Measurements from ENCODE around the gene RGS9.
"Not testable (repeated sequence)": the region's sequence is repeated elsewhere in the genome, so short reads cannot be mapped to it uniquely, and the experiment has no call there.

The RGS9 gene

DNA sequence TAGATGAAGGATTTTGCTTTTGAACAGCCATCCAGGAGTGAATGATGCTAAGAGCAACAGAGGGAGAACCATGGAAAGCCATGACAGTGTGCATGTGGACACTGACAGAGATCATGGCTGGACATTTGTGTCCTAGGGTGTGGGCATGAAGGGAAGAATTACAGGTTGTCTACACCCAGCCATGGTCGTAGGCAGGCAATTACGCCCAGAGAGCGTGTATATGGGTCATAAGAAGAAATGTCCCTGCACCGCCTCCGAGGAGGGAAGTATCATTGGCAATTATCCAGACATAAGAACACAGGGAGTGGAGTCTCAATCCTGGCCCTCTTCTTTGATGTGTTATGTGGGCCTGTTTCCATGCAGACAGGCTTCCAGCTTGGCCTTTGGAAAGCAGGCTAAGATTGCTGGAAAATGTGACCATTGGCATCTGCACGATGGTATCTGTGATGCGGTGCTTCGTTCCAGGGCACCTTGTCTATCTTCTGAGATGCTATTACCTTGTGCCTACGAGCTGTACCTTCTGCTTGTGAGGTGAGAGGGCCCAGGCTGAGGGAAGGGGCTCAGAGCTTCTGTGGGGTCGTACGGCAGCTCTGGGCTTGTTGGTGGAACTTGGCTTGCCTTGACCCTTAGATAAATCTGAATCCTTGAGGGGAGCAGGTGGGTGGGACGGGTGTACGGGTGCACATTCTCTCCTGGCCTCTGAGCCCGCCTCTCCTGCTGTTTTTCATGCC, 19.8 kb downstream of the RGS9 start:
- DNase-seq (ENCODE audit: low spot score), result no peak

- DNase-seq (ENCODE audit: low spot score), result no peak
Observed at GRCh38 chr17:65158041-65158440, 20.9 kb downstream of the RGS9 start.

DNA sequence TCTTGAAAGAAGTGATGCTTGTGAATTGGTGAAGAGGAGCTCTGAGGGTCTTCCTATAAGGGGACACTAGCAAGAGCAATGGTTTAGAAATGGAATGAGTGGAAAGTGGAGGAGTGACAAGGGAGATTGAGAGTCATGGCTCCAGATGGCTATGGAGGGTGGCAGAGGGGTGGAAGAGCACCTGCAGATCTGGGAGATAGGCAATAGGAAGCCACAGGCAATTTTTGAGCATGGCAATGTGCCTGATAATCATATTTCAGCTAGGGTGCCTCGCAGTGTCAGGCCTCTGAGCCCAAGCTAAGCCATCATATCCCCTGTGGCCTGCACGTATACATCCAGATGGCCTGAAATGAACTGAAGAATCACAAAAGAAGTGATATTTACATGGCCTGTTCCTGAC, 21.5 kb downstream of the RGS9 start:
- DNase-seq (ENCODE audit: low spot score), result no peak

- no peak for DNase-seq (ENCODE audit: low spot score)
Observed at GRCh38 chr17:65160516-65160915, 23.3 kb downstream of the RGS9 start.

- peak; percentile 54 for DNase-seq (ENCODE audit: low spot score)
Observed at GRCh38 chr17:65163990-65164495, 26.9 kb downstream of the RGS9 start.

DNA sequence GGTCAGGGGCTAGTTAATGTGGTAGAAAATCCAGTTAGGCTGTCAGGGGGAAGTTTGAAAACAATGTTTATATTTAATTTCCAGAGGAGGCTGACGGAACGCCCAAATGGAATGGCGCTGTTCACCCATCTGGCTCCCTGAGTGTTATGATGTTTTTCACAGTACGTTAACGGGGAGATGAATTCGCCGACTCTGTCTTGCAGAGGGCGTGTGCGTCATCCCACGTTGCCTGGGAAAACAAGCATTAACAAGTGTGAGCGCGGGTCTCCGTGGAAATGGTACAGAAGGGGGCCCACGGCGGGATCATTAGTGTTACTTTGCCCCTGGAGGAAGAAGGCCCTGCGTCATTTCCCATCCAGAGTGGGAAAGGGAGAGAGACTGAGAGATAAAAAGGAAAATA, 29.6 kb downstream of the RGS9 start:
- no peak for DNase-seq (ENCODE audit: low spot score)

GRCh38 chr17:65167566-65167965, 30.4 kb downstream of the RGS9 start:
- DNase-seq (ENCODE audit: low spot score), result no peak

DNA sequence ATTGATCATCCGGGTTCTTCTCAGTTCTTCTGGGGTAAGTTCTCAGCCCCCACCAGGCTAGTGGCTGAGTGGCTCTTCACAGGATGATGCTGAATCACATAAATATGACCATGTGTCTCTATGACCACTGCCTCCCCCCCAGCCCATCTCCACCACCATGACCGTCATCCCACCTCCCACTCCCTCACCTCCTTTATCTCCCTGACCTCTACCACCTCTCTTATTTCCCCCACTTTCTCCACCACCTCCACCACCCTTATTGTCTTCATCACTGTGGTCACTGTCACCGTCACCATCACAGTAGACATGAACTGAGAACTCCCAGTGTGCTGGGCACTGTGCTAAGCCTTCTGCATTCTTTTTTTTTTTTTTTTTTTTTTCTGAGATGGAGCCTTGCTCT, 32.5 kb downstream of the RGS9 start:
- no peak for DNase-seq (ENCODE audit: low spot score)

GRCh38 chr17:65170839-65171238, 33.7 kb downstream of the RGS9 start:
- DNase-seq (ENCODE audit: low spot score), result no peak

GRCh38 chr17:65171752-65172151, 34.6 kb downstream of the RGS9 start:
- DNase-seq (ENCODE audit: low spot score), result no peak

DNA sequence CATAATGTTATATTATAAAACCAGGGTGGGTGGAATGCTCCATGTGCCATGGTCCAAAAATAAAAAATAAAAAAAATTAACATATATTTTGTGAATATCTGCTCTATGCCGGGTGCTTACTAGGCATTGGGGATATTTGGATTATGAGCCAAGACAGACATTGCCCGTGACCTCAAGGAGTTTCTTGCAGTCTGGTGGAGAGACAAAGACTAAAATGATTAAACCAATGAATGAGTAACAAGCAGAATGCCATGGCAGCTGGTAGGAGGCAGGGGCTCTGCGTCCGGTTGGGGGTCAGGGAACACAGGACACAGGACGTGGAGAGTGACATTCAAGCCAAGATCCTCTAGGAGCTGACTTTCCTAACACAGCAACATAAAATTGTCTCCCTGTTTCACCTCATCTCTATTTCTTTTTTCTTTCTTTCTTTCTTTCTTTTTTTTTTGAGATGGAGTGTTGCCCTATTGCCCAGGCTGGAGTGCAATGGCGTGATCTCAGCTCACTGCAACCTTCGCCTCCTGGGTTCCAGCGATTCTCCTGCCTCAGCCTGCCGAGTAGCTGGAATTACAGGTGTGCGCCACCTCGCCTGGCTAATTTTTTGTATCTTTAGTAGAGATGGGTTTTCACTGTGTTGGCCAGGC, 35.4 kb downstream of the RGS9 start:
- no peak for DNase-seq (ENCODE audit: low spot score)

- peak; percentile 26 for DNase-seq (ENCODE audit: low spot score)
Observed at GRCh38 chr17:65173284-65173793, 36.2 kb downstream of the RGS9 start.

DNA sequence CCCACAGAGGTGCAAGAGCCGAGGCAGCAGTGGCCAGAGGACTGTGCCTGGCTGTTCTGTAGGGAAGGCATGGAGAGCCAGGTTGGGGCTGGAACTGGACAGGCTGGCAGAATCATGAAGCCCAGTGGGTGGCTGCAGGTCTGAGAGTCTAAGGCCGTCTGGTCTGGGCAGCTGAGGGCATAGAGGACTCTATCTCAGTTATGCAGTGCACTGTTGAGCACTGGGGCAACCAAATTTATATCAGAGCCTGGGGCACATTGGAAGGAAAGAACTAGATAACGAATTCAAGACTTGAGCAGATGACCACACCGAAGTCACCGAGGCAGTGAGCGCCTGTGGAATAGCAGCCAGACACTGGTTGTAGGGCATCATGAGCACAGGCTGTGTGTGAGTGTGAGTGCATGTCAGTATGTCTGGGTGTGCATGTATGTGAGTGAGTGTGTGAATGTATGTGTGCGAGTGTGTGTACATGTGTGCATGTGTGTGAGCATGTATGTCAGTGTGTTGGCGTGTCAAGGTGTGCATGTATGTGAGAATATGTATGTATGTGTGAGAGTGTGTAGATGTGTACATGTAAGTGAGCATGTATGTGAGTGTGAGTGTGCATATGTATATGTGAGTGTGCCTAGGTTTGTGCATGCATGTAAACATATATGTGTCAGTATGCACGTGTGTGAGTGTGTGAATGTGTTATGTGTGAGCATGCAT, 37.0 kb downstream of the RGS9 start:
- DNase-seq (ENCODE audit: low spot score), result no peak

- no peak for DNase-seq (ENCODE audit: low spot score)
Observed at GRCh38 chr17:65174974-65175373, 37.8 kb downstream of the RGS9 start.

DNA sequence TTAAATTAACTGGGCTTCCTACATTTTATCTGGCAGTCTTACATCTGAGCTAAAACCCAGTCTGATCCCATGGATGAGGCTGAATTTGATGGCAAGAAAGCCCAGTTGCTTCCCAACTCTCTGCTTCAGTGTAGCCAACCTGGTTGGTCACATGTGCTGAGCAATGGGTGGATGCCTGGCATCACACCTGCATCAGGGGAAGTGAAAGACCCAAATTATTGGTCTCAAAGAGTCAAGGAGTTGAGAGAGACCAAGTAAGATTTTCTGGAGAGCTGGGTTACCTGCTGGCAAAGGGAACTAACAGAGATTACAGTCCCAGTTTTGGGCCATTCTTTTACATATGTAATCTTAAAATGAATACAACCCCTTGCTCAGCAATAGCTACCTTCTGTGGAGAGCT, 38.8 kb downstream of the RGS9 start:
- no peak for DNase-seq (ENCODE audit: low spot score)

- DNase-seq (ENCODE audit: low spot score), result no peak
Observed at GRCh38 chr17:65176646-65177409, 39.7 kb downstream of the RGS9 start.

GRCh38 chr17:65177901-65178300, 40.7 kb downstream of the RGS9 start:
- DNase-seq (ENCODE audit: low spot score), result no peak

DNA sequence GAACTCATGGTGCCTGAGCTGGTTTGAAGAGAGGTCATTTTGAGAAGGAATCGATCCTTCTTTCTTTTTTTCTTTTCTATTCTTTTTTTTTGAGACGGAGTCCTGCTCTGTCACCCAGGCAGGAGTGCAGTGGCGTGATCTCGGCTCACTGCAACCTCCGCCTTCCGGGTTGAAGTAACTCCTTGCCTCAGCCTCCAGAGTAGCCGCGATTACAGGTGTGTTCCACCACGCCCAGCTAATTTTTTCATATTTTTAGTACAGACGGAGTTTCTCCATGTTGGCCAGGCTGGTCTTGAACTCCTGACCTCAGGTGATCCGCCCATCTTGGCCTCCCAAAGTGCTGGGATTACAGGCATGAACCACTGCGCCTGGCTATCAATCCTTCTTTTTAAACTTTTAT, 43.1 kb downstream of the RGS9 start:
- DNase-seq (ENCODE audit: low spot score), result not testable (repeated sequence)

GRCh38 chr17:65180752-65181236, 43.6 kb downstream of the RGS9 start:
- DNase-seq (ENCODE audit: low spot score), result not testable (repeated sequence)

DNA sequence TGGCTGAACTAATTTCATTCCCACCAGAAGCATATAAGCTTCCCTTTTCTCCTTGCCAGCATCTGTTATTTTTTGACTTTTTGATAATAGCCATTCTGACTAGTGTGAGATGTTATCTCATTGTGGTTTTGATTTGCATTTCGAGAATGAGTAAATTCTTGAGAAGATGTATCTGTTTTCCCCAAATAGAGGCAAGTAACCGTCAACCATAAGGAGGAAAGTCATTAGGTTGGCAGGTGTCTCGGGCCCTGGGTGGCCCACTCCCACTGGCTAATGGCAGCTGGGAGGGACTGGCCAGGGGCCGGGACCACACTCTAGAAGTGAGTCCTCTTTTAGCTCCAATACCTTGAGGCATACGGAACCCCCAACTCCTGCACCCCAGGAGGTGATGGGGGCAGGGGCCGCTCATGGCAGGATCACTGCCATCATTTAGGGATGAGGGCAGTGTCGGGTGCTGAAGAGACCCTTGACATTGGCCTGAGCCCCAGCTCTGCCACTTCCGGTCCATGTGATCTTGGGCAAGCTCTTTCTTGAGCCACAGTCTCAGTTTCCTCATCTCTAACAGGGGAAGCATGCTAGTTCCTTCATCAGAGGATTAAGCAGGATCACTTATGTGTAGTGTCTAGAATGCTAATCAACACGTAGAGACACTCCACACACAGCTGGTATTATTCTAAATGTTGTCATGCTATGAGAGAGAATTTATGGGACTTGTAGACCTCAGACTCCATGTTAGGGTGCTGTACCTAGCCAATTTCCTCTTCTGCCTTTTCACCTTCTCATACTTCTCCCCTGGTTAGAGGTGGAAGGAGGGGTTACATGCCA, 44.3 kb downstream of the RGS9 start:
- DNase-seq (ENCODE audit: low spot score), result no peak

DNA sequence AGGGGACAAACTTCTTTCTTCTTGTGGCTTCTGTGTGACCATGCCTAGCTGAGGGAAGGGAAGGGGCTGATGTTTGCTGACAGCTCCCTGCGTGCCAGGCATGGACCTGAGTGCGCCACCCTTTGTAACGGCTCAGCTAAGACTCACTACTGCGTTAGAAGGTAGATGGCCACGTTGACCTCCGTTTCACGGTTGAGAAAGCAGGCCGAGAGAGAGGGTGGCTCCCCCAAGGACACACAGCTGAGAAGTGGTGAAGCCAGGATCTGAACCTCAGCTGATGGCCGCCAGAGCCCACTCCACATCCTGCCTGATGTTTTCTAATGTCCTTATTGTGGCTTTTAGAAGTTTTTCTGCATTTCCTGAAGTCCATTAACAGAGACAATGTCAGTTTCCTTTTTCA, 45.1 kb downstream of the RGS9 start:
- no peak for DNase-seq (ENCODE audit: low spot score)

Measured in SW480 (cell line).